ENCODE data around the gene DTNA. TPM values are rescaled to one million over a fixed set of nuclear protein-coding genes. Genes with fewer than 3 reads are reported as not detected.
"Not testable (repeated sequence)": the region's sequence is repeated elsewhere in the genome, so short reads cannot be mapped to it uniquely, and the experiment has no call there.

Gene DTNA
- total RNA-seq, 1 donor from 2014 or later: 46.5 TPM

DNA sequence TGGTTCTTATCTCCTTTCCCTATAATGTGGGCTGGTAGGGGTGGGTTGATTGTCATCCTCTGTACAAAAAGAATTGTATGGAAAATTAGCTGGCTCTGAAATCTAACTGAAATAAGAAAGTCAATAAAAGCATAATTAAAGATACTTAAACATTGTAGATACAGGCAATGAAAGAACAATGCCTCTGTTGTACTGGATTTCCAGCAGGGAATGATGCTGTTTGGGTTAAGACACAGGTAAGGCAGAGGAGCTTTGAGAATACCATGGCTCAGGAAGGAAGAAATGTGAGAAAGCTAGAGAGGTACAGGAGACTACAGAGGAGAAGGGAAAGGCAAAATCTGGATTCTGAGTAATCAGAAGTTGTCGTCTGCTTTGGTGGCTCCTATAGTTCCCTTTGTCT, 10.1 kb downstream of the DTNA start:
- FAIRE-seq: no peak
- no peak for DNase-seq (ENCODE audit: low spot score in 2 of 2)

DNA sequence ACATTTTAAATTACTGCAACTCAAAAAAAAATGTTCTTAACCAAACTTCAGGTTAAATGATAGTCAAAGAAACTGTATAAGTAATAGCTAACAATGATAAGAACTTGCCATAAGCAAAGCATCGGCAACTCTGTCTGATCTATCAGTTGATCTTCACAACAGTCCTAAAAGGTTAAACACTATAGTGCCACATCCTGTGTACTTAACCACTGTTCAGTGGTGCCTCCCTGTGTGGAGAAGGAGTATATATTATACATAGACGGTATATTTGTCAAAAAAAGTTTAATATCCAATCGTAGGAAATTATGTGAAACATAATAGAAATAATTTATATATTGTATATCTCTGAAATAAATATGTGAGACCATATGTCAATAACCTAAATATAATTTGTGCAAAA, 13.0 kb downstream of the DTNA start:
- FAIRE-seq (no peak), DNase-seq (ENCODE audit: low spot score in 2 of 2) (no peak)

DNA sequence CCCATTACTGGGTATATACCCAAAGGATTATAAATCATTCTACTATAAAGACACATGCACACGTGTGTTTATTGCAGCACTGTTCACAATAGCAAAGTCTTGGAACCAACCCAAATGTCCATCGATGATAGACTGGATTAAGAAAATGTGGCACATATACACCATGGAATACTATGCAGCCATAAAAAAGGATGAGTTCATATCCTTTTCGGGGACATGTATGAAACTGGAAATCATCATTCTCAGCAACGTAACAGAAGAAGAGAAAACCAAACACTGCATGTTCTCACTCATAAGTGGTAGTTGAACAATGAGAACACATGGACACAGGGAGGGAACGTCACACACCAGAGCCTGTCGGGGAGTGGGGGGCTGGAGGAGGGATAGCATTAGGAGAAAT, 15.6 kb downstream of the DTNA start:
- not testable (repeated sequence) for DNase-seq (ENCODE audit: low spot score in 2 of 2); FAIRE-seq

DNA sequence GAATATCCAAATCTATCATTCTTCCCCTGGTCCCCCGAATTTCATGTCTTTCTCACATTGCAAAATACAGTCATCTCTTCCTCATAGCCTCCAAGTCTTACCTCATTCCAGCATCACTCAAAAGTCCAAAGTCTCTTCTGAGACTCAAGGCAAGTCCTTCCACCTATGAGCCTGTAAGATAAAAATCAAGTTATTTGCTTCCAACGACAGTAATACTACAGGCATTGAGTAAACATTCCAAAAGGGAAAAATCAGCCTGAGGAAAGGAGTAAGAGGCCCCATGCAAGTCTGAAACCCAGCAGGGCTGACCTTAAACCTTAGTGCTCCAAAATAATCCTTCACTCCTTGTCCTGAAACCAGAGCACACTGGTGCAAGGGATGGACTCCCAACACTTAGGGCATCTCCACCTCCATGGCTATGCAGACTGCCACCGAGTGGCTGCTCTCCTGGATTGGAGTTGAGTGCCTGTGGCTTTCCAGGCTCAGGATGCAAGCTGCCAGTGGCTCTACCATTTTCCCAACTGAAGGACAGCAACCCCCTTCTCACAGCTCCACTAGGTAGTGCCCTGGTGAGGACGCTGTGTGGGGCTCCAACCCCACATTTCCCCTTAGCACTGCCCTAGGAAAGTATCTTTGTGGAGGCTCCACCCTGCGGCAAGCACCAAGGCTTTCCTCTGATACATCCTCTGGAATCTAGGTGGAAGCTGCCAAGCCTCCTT, 16.3 kb downstream of the DTNA start:
- FAIRE-seq: no peak

DNA sequence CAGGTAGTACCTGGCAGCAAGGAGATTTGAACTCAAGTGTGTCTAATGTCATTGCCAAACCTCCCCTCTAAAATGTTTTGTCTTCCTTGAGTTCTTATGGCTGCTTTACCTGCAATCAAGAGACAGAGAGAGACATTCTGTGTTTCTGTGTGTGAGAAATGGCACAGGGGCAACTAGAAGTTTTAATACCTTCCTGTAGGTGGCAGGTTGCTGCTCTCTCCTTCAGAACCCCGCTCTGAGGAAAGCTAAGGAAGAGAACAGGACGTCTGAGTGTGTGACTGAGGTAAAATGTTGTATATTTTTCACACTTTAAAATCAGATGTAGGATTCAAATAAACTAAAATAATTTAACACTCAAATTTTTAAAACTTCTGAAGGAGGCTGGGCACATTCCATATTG, 19.2 kb downstream of the DTNA start:
- DNase-seq (ENCODE audit: low spot score in 2 of 2) (no peak), FAIRE-seq (no peak)

More for the DNA sequence above, 16.3 kb downstream of the DTNA start:
- no peak for DNase-seq (ENCODE audit: low spot score in 2 of 2)

DNA sequence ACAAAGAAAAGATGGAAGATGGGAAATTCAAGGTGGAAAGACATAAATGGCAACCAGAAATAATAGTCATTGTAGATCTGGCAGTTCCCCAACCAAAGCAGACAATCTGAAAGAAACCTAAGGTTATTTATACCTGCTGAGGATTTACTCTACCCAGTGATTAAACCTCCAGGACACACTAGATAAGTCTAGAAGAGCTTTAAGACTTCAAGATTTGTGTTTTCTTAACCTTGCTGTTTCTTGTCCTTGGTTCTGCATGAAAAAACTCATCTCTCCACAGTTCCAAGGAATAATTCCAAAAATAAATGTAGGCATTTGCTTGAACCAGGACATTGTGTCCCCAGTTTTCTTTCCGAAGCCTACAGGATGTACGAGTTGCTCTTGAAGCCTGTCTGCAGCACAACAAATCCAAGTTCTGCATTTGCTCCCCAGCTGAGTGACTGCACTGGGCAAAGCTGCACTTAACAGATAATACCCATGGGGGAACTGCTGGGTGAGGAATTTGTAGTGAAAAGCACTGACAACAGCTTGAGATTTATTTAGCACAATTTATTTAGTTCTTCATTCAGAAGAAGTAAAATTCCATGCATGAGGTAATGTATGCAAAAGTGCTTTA, 19.8 kb downstream of the DTNA start:
- DNase-seq (ENCODE audit: low spot score in 2 of 2): no peak
- FAIRE-seq: no peak

DNA sequence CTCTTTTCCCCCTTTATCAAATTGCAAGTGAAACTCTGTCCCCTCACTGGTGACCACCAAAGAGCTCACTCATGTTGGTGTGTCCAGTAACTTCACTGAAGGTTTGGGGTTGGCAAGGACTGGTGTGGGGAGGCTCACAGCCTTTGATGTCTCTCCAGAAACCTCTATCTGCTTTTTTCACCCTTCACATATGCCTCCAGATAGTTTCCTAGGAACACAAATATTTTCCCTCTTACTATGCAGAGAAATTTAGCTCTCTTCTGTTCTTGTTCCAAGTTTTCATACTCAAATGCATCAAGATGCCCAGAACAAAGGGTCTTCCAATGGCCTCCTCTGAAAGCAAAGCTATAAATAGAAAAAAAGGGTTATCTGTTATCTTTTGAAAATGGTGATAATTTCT, 20.7 kb downstream of the DTNA start:
- DNase-seq (ENCODE audit: low spot score in 2 of 2) (no peak), FAIRE-seq (no peak)

DNA sequence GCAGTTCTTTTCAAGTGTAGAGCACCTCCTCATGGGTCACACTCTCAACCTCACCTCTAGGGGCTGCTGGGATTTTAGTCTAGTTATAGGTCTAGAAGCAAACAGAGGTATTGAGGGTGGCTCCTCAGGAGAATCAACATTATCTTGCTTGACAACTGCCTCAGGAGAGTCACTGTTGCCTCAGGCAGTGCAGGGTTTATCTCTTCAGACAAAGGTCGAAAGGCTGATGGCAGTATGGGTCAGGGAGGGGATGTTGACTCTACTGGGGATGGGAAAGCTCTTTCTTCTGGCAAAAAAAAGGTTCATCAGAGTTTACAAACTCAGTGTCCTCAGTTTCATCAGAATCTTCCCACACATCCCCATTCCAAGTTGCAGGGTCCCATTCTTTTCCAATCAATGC, 24.0 kb downstream of the DTNA start:
- FAIRE-seq (no peak), DNase-seq (ENCODE audit: low spot score in 2 of 2) (no peak)

DNA sequence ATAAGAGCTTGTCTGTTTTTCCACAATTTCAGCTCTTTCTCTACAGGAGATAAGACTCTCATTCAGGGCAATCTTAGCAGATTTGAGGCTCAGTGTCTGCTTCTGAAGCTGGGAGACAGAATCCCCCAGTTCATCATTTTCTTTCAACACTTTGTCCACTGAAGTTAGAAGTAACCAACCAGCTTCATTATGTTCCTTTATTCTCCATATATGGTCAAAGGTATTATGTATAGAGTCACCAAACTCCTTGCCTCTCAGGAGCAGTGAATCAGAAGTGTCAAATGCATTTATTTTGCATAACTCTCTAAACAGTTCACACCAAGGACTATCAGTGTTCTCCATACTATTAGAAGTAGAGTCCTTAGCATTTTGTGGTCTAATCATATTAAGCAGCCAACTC, 24.4 kb downstream of the DTNA start:
- FAIRE-seq: not testable (repeated sequence)

DNA sequence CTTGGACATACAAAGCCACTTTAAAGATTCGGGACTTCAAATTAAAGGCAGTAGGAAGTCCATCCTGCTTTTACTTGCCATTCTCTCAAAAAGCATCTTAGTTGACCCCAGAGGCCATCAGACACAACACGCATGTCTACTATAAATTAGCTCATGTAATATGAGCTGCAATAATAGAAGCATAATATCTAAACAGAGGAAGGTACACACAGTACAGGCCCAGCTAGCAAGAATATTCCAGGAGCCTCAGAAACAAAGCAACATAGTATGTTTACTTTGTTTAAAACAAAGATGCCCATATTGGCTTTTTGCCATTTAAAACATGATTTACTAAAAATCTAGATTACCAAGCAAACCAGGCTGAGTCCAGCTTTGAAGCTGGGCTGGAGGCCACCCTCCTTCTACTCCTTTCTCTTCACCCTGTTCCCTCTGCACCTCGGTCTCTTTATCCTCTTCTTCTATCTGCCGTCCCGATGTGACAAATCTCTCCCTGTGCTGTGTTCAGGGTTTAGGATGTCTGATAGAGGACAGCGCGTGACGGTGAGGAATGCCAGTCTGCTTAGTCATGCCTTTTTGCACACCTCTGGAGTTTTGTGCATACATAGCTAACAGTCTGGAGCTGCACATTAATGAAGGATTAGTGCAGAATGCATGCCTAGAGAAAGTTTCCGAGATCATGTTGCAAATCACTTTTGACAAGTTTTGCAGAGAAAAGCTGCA, 28.2 kb downstream of the DTNA start:
- FAIRE-seq: no peak
- DNase-seq (ENCODE audit: low spot score in 2 of 2): no peak

More for the DNA sequence above, 24.4 kb downstream of the DTNA start:
- DNase-seq (ENCODE audit: low spot score in 2 of 2): not testable (repeated sequence)

DNA sequence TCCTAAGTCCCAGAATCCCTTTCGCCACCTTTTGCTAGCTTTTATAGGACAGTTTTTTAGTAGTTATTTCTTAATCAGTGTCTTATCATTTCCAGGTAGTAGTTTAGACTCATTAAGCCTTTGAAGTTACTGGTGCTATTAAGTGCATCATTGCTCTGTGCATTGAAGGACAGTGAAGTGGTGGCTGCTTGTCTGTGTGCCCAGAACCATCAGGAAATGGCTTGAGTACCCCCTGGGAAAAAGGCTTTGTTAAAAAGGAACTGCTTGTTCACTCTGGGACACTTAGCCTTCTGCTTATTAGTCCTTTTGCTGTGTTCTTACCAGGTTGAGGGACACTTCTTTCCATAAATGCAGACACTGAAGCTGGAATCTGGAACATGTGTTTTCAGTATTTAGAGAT, 30.0 kb downstream of the DTNA start:
- DNase-seq (ENCODE audit: low spot score in 2 of 2) (no peak), FAIRE-seq (no peak)

DNA sequence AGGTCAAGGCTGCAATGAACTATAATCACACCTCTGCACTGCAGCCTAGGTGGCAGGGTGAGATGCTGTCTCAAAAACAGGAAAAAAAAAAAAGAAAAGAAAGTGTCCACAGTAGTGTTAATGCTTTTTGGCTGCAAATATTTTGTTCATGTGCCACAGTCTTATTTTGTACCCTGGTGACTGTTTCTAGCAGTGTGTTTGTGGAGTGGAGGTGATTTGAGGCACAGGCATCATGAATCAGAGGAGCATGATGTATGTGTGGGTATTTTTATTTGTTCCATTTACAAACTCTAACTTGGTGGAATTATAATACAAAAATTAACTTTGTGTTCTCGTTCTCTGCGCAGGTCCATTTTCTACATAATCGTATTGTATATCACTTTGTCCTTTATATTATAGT, 30.6 kb downstream of the DTNA start:
- no peak for DNase-seq (ENCODE audit: low spot score in 2 of 2)
- FAIRE-seq: no peak

DNA sequence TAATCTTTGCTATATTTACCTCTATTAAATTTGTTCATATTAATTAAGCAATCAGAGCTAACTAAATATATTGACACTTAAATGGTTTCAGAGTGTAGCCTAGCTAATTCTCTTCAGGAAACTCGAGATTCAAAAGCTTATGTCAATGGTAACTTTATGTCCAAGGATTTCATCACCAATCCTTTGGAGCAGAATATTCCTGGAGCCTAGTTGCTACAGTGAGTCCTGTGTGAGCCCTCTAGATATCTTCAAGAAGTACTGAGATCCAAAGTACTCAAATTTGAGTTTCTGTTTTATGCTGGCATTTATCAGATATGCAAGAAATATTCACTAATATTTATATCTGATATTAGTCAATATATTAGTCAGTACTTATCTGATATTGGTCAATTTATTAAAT, 31.3 kb downstream of the DTNA start:
- DNase-seq (ENCODE audit: low spot score in 2 of 2): no peak
- FAIRE-seq: no peak

DNA sequence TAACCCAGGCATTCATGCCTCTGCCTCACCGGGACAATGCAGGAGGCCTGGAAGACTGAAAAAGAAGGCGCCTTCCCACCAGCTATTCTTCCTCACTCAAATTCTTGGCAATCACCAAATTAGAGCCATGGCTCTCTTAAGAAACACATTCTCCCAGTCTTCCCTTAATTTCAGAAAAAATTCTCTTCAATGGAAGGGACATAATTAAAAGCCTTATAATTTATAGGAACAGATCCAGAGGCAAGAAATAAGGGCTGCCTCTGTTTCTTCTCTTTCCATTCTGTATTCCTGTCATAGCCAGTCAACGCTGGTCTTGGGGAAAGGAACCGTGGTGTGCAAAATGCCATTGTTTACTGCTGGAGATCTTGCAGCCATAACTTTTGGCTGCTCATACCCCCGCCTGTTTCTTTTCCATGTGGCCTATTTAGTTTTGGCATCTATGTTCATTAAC, 32.8 kb downstream of the DTNA start:
- FAIRE-seq (no peak), DNase-seq (ENCODE audit: low spot score in 2 of 2) (no peak)

DNA sequence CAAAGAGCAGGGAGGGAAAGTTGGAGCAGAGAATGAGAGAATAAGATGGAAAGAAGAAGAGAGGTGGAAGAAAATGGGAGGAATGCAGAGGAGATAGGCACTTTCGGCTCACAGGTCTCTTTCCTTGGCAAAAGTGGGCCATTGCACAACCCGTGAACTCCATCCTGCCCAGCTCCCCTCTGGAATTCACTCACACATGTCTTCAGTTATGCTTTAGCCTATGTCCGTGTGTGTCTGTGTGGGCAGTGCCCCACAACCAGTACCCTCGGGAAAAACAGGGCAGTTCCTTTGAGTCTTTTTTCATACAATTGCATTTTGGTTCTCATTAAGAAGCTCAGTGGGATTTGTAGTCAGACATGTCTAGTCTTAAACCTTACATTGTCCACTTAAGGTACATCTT, 34.5 kb downstream of the DTNA start:
- no peak for FAIRE-seq

DNA sequence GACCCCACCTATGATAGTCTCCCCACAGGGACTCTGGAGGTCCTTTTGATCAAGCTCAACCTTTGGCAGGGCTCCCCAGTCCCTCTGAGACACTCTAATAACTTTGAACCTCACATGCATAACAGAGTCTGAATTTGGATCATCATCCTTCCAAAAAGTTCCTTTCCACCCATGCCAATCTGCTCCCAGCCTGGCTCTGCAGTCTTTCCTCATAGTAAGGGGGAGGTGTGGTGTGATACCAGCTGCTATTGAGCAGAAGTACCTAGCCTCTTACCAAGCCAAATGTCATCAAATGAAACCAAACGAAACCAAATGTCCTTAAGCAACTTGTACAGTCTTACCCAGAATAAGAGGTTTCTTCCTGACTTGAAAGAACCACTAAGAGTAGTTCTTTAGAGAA, 36.5 kb downstream of the DTNA start:
- FAIRE-seq (no peak), DNase-seq (ENCODE audit: low spot score in 2 of 2) (no peak)

More for the DNA sequence above, 34.5 kb downstream of the DTNA start:
- DNase-seq (ENCODE audit: low spot score in 2 of 2): no peak

DNA sequence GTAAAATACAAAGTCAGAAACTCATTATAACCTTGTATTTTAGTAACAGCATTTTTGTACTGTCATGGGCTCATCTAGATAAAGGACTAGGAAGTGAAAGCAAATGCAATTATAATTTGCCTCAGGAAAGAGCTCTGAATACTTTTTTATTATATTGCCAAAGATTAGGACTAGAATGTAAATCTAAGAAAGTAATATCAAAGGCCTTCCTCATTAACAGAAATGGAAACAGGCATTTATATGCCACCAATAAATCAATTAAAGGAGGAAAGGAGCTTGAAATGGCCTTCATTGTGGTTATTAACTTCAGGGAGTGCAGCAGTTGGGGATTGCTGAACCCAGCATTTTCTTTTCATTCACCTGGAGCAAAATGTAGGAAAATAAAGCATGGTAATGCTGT, 39.6 kb downstream of the DTNA start:
- DNase-seq (ENCODE audit: low spot score in 2 of 2): no peak
- no peak for FAIRE-seq

DNA sequence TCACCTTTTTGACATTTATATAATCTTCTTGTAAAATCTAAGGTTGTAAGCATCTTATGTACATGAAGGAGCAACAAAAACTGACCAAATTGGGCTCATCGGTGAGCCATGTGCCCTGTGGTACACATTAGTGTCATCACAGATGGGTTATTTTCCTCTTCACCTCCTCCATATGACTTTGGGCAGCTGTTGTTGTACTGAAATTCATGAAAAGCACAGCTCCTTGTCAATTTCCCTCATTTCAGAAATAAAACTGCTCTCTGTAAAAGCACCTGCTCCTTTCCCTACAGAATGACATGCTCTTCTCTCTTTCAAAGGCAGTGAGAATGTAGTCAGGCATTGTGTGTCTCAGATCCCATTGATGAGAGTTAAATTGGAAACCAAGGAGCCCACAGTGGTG, 42.0 kb downstream of the DTNA start:
- DNase-seq (ENCODE audit: low spot score in 2 of 2) (no peak), FAIRE-seq (no peak)

DNA sequence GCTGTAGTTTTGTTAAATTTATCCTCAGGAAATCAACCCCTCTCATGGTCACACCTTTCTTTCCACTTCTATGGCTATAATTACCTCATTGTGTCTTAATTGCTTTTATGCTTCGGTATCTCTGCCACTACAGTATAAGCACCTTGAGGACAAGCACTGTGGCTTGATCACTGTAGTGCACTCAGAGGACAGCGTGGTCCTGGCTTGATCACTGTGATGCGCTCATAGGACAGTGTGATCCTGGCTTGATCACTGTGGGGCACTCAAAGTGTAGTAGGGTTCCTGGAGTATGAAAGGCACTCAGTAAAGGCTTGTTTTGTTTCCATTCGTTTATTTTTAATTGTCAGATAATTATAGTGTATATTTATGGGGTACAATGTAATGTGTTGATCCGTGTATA, 44.2 kb downstream of the DTNA start:
- FAIRE-seq: no peak
- DNase-seq (ENCODE audit: low spot score in 2 of 2): no peak

DNA sequence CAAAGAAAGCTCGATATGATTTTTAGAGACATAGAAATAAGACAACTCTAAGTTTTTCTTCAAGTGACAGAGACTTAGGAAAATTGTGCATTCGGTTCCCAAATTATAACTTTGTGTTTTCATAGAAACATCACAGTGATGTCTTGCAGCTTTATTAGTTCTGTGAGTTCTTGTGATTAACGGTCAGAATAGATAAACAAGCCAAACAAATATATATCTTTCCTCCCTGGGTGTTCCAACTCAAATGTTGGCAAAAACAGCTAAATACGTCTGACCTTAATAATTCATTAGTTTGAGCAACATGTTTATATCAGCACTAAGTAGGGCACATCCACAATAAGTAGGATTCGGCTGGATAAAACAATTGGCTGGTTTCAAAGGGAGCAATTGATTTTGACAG, 47.6 kb downstream of the DTNA start:
- DNase-seq (ENCODE audit: low spot score in 2 of 2): no peak
- FAIRE-seq: no peak

DNA sequence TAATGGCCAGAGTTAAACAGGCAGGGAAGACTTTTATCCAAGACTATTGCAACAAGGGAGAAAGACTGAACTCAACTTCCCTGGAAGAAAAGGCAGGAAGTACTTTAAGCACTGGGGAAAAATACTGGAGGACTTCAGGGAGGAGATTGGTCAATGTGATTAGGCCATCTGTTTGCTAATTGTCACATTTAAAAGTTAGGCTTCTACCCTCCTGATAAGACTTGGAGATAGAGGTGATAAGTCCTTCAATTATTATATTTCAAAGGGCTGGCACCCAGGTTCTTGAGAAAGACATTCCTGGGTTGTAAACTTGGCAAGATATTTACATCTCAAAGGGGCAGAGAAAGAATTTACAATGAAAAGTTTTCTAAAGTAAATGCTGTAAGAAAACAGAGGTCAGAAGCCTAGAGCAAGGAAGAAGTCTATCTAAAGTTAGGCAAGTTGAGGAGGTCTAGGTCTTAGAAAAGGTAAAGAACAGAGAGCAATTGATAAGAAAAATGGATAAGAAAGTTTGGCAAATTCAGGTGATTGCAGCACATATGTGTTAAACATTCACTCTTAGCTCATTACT, 48.4 kb downstream of the DTNA start:
- no peak for DNase-seq (ENCODE audit: low spot score in 2 of 2)

More for the DNA sequence above, 48.4 kb downstream of the DTNA start:
- FAIRE-seq: no peak

All from frontal cortex (tissue), 4 donors.